HTERT RPE-1 (cell line): ENCODE results near the gene PACSIN2.
"Not testable (repeated sequence)": the region's sequence is repeated elsewhere in the genome, so short reads cannot be mapped to it uniquely, and the experiment has no call there.

ENCODE experiments used
- in situ Hi-C: fragments of 300-500 bp; cut with MboI; formaldehyde crosslinking; loops from 4 replicates; pipeline ENCODE4 v1.14.3; 2020; ENCODE audit warnings: low sequenced_read_pairs

Gene PACSIN2

GRCh38 chr22:43012390-43012789 lies 2.6 kb downstream of the PACSIN2 start:
- in situ Hi-C loops = no loop called here

GRCh38 chr22:43011079-43011478 lies 3.9 kb downstream of the PACSIN2 start:
- in situ Hi-C loops = no loop called here

- in situ Hi-C loops = no loop called here
Measured at GRCh38 chr22:43009444-43009843, 5.5 kb downstream of the PACSIN2 start.

- in situ Hi-C loops = no loop called here
Measured at GRCh38 chr22:43008921-43009320, 6.0 kb downstream of the PACSIN2 start.

- in situ Hi-C loops = no loop called here
Measured at GRCh38 chr22:43008509-43008908, 6.4 kb downstream of the PACSIN2 start.

GRCh38 chr22:43007519-43008102 lies 7.3 kb downstream of the PACSIN2 start:
- in situ Hi-C loops = no loop called here

- in situ Hi-C loops = no loop called here
Measured at GRCh38 chr22:43006753-43007152, 8.2 kb downstream of the PACSIN2 start.

GRCh38 chr22:43006016-43006505 lies 8.9 kb downstream of the PACSIN2 start:
- in situ Hi-C loops = no loop called here

GRCh38 chr22:43005106-43005505 lies 9.8 kb downstream of the PACSIN2 start:
- in situ Hi-C loops = no loop called here

GRCh38 chr22:43004362-43005035 lies 10.4 kb downstream of the PACSIN2 start:
- in situ Hi-C loops = no loop called here

GRCh38 chr22:43002202-43002586 lies 12.8 kb downstream of the PACSIN2 start:
- in situ Hi-C loops = no loop called here

- in situ Hi-C loops = no loop called here
Measured at GRCh38 chr22:43001271-43002201, 13.4 kb downstream of the PACSIN2 start.

- in situ Hi-C loops = no loop called here
Measured at GRCh38 chr22:43000441-43001175, 14.3 kb downstream of the PACSIN2 start.

GRCh38 chr22:42997582-42998090 lies 17.3 kb downstream of the PACSIN2 start:
- in situ Hi-C loops = no loop called here

- in situ Hi-C loops = no loop called here
Measured at GRCh38 chr22:42996646-42997365, 18.1 kb downstream of the PACSIN2 start.

GRCh38 chr22:42995654-42996053 lies 19.3 kb downstream of the PACSIN2 start:
- in situ Hi-C loops = not testable (repeated sequence)

GRCh38 chr22:42994917-42995562 lies 19.9 kb downstream of the PACSIN2 start:
- in situ Hi-C loops = no loop called here

- in situ Hi-C loops = no loop called here
Measured at GRCh38 chr22:42994276-42994916, 20.6 kb downstream of the PACSIN2 start.

- in situ Hi-C loops = no loop called here
Measured at GRCh38 chr22:42993651-42994275, 21.2 kb downstream of the PACSIN2 start.
